ENCODE measurements around the gene ADAMTSL5.

Gene ADAMTSL5

DNA sequence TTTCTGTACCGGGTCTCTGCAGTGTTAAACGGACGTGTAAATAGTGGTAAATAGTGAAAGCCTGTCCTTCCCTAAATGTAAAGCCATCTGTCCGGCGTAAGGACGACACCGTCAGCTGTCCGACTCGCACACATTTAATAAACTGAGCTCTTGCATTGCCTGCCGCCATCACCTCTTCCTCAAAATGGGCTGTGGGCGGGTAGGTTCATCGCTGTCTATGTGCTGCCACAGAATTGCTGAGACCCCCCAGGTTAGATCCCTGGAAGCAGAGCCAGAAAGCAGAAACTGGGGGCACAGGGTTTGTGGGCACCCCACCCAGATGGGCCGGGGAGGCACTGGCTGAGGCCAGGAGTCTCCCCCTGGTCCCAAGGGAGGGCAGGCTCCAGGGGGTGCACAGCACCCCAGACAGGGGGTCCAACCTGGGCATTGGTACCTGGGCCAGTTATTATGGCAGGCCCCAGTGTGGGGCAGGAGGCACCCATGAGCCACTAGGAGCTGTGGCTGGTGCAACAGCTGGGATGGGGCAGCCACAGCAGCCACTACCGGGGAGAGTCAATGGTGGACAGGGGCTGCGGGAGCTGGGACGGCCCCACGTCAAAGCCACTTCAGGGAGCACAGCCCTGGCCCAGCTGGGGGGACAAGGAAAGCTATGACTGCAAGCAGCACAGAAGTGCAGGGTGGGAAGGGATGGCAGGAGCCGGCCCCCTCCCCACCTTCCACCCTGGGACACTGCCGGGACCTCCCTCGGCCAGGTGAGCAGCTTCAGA lies 39.6 kb downstream of the ADAMTSL5 start:
- Histone ChIP-seq H3K9me3 (ENCODE audit: low read length) (no peaks in the 10 kb centered on the region), H3K9ac (ENCODE audit: low read length) (no peak overlapping the region), H3K4me3 (ENCODE audit: low read depth, low read length, poor library complexity, severe bottlenecking) (no peak overlapping the region), H3K36me3 (ENCODE audit: insufficient read depth, low read length) (peaks cover 18% of the 10 kb centered on the region), H4K20me1 (ENCODE audit: insufficient read depth, low read length) (no peaks in the 10 kb centered on the region), H3F3A (ENCODE audit: insufficient read depth, low read length) (no peaks in the 10 kb centered on the region), H3K79me2 (ENCODE audit: insufficient read depth, low read length) (no peaks in the 10 kb centered on the region), H3K4me1 (ENCODE audit: insufficient read depth, low read length, severe bottlenecking) (peaks cover 17% of the 10 kb centered on the region), H3K27ac (ENCODE audit: low read depth, low read length, poor library complexity, severe bottlenecking) (no peak overlapping the region), H2AFZ (ENCODE audit: low read length) (no peak overlapping the region), H3K4me2 (ENCODE audit: low read length) (no peak overlapping the region), H3K27me3 (ENCODE audit: insufficient read depth, low read length) (peaks cover 22% of the 10 kb centered on the region; the same call in 1 of the 2 replicates), H3K9me2 (ENCODE audit: low read depth, low read length) (no peaks in the 10 kb centered on the region)
- TF ChIP-seq EZH2 (IDR thresholded peaks at IDR 0.05; ENCODE audit: borderline replicate concordance, low read length), result no peak
- TF ChIP-seq, protein P1, sequence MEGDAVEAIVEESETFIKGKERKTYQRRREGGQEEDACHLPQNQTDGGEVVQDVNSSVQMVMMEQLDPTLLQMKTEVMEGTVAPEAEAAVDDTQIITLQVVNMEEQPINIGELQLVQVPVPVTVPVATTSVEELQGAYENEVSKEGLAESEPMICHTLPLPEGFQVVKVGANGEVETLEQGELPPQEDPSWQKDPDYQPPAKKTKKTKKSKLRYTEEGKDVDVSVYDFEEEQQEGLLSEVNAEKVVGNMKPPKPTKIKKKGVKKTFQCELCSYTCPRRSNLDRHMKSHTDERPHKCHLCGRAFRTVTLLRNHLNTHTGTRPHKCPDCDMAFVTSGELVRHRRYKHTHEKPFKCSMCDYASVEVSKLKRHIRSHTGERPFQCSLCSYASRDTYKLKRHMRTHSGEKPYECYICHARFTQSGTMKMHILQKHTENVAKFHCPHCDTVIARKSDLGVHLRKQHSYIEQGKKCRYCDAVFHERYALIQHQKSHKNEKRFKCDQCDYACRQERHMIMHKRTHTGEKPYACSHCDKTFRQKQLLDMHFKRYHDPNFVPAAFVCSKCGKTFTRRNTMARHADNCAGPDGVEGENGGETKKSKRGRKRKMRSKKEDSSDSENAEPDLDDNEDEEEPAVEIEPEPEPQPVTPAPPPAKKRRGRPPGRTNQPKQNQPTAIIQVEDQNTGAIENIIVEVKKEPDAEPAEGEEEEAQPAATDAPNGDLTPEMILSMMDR (IDR thresholded peaks at IDR 0.05; ENCODE audit: low read length), result no peak

DNA sequence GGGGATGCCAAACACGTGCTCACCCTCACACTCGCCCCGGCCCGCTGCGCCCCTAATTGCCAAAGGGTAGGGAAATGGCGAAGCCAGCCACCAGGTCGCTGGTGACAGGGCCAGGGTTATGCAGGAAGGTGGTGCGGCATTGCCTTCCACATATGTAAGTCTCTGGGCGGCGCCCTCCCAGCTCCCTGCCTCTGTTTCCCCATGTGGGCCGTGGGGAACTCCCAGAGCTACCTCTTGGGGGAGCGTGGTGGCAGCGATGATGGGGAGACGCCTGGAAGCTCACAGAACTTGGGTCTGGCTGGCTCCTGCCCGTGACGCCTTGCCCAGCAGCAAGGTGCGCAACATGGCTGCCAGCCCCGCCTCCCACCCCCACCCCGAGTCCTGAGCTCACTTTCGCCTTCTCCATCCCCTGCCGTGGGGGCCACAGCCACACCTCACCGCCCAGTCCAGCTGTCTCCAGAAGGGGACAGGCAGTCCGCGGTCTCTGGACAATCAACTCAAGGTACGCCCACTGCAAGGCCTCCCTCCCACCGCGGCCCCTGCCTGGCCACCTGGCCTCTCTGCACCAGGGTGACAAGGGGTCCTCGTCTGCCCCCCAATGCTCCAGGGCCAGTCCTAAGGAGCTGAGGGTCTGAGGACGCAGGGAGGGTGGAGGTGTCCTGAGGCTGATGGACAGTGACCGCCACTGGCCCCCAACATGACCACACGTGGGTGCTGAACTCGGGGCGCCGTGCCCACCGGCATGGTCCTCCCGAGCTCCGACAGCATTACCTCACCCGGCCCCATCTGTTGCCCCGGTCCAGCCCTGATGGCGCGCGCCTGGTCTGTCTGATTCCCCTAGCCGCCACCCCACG lies 40.4 kb downstream of the ADAMTSL5 start:
- H3K27me3 ChIP-seq (ENCODE audit: insufficient read depth, low read length), result peaks cover 22% of the 10 kb centered on the region; the same call in 1 of the 2 replicates
- H3K4me2 ChIP-seq (ENCODE audit: low read length), result no peak overlapping the region
- no peaks in the 10 kb centered on the region for H3K9me2 ChIP-seq (ENCODE audit: low read depth, low read length)
- TF ChIP-seq EZH2 (IDR thresholded peaks at IDR 0.05; ENCODE audit: borderline replicate concordance, low read length), result no peak
- TF ChIP-seq, protein P1 (IDR thresholded peaks at IDR 0.05; ENCODE audit: low read length), result no peak
- H3K36me3 ChIP-seq (ENCODE audit: insufficient read depth, low read length), result peaks cover 18% of the 10 kb centered on the region
- no peaks in the 10 kb centered on the region for H4K20me1 ChIP-seq (ENCODE audit: insufficient read depth, low read length)
- peaks cover 11% of the 10 kb centered on the region for H3K4me1 ChIP-seq (ENCODE audit: insufficient read depth, low read length, severe bottlenecking)
- no peaks in the 10 kb centered on the region for H3F3A ChIP-seq (ENCODE audit: insufficient read depth, low read length)
- H3K4me3 ChIP-seq (ENCODE audit: low read depth, low read length, poor library complexity, severe bottlenecking), result no peak overlapping the region
- H3K9ac ChIP-seq (ENCODE audit: low read length), result no peak overlapping the region
- H3K9me3 ChIP-seq (ENCODE audit: low read length), result no peaks in the 10 kb centered on the region
- H3K79me2 ChIP-seq (ENCODE audit: insufficient read depth, low read length), result no peaks in the 10 kb centered on the region
- H3K27ac ChIP-seq (ENCODE audit: low read depth, low read length, poor library complexity, severe bottlenecking), result no peak overlapping the region
- H2AFZ ChIP-seq (ENCODE audit: low read length), result no peak overlapping the region

DNA sequence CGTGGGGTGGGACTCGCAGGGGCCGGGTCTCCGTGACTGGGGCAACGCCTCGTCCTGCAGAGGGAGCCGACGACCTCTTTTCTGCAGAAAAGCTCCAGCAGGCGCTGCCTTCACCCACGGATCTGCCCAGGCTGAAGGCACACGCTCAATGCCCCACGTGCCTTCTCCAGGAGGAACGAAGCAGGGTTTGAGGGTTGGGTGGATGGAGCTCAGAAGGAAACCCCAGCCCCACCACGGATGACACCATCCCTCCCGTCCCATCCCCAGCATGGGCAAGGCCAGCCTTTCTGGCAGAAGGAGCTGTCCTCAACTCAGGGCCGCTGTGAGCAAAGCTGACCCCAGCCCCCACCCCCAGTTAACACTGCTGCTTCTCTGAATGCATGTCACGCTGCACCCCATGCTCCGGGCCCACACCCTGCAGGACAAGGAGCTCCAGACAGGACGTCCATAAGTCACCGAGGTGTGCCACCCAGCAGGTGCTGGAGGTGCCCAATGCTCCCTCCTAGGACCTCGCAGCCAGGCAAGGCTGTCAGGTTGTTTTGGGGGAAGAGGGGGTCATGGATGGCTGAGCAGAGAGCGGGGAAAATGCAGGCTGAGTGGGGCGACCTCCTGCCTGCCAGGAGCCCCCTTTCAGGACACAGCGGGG lies 41.2 kb downstream of the ADAMTSL5 start:
- Histone ChIP-seq H3K9ac (ENCODE audit: low read length) (no peak overlapping the region), H3K4me1 (ENCODE audit: insufficient read depth, low read length, severe bottlenecking) (peaks cover 11% of the 10 kb centered on the region), H3K36me3 (ENCODE audit: insufficient read depth, low read length) (peaks cover 13% of the 10 kb centered on the region; the same call in 1 of the 2 replicates), H4K20me1 (ENCODE audit: insufficient read depth, low read length) (no peaks in the 10 kb centered on the region), H3K4me2 (ENCODE audit: low read length) (no peak overlapping the region), H3K27me3 (ENCODE audit: insufficient read depth, low read length) (peaks cover 22% of the 10 kb centered on the region; the same call in 1 of the 2 replicates), H3K9me3 (ENCODE audit: low read length) (no peaks in the 10 kb centered on the region), H3K4me3 (ENCODE audit: low read depth, low read length, poor library complexity, severe bottlenecking) (no peak overlapping the region), H3K9me2 (ENCODE audit: low read depth, low read length) (no peaks in the 10 kb centered on the region), H3F3A (ENCODE audit: insufficient read depth, low read length) (no peaks in the 10 kb centered on the region), H3K27ac (ENCODE audit: low read depth, low read length, poor library complexity, severe bottlenecking) (no peak overlapping the region), H3K79me2 (ENCODE audit: insufficient read depth, low read length) (no peaks in the 10 kb centered on the region), H2AFZ (ENCODE audit: low read length) (no peak overlapping the region)
- TF ChIP-seq, protein P1 (IDR thresholded peaks at IDR 0.05; ENCODE audit: low read length), result no peak; the same call in 1 of the 2 replicates
- no peak for TF ChIP-seq EZH2 (IDR thresholded peaks at IDR 0.05; ENCODE audit: borderline replicate concordance, low read length)

Data from OCI-LY1 (cell line).